ENCODE measurements around the gene ZNF132. TPM values are rescaled to one million over a fixed set of nuclear protein-coding genes. Genes with fewer than 3 reads are reported as not detected.

The ZNF132 gene
- total RNA-seq, 1 experiment from 2014 or later = not detected

- no peak for DNase-seq
- no peaks in the 10 kb centered on the region for H3K27me3 Mint-ChIP-seq (ENCODE audit: unreplicated experiment)
- H3K27ac Mint-ChIP-seq (ENCODE audit: unreplicated experiment) = peak overlapping the region; percentile 99
- H3K9me3 Mint-ChIP-seq (ENCODE audit: low read depth, unreplicated experiment) = no peaks in the 10 kb centered on the region
- H3K4me1 Mint-ChIP-seq (ENCODE audit: low read depth, unreplicated experiment) = peaks cover 44% of the 10 kb centered on the region
- no peak for TF ChIP-seq CTCF (IDR thresholded peaks at IDR 0.05; ENCODE audit: unreplicated experiment)
- H3K36me3 Mint-ChIP-seq (ENCODE audit: insufficient read depth, unreplicated experiment) = peaks cover 87% of the 10 kb centered on the region
- H3K4me3 Mint-ChIP-seq (ENCODE audit: low read depth, unreplicated experiment) = peak overlapping the region; percentile 93
- BruUV-seq (replicated peaks) = no TSS peak
- CTCF ChIA-PET = interaction anchor here (0.8 kb wide), 1 partner anchor 23 kb away, joined by 4 read pairs; the partner anchor contains the start of gene ZNF497
- intact Hi-C loops (cut with micrococcal nuclease; ENCODE audit: unreplicated experiment) = no loop called here
These were observed 54.6 kb downstream of the ZNF132 start for GRCh38 chr19:58385313-58385890.

GRCh38 chr19:58382997-58383603, 56.9 kb downstream of the ZNF132 start:
- TF ChIP-seq CTCF (IDR thresholded peaks at IDR 0.05; ENCODE audit: unreplicated experiment) = no peak
- no peak overlapping the region for H3K4me3 Mint-ChIP-seq (ENCODE audit: low read depth, unreplicated experiment)
- H3K9me3 Mint-ChIP-seq (ENCODE audit: low read depth, unreplicated experiment) = no peaks in the 10 kb centered on the region
- peaks cover 39% of the 10 kb centered on the region for H3K4me1 Mint-ChIP-seq (ENCODE audit: low read depth, unreplicated experiment)
- peaks cover 76% of the 10 kb centered on the region for H3K36me3 Mint-ChIP-seq (ENCODE audit: insufficient read depth, unreplicated experiment)
- no peak for DNase-seq
- CTCF ChIA-PET = no interaction called here
- intact Hi-C loops (cut with micrococcal nuclease; ENCODE audit: unreplicated experiment) = no loop called here
- BruUV-seq (replicated peaks) = no TSS peak
- H3K27ac Mint-ChIP-seq (ENCODE audit: unreplicated experiment) = no peak overlapping the region
- H3K27me3 Mint-ChIP-seq (ENCODE audit: unreplicated experiment) = no peaks in the 10 kb centered on the region

Small RNA genes lying within 50 kb of the gene (microRNA-seq; reads per million reads assigned to microRNA genes)
- gene MIR4754 = 1.4 reads per million

Other genes with a start within 250 kb of the ZNF132 start
- 65.3 and 68.5 TPM in 2 replicates for gene ZNF544, start 211.2 kb downstream of the ZNF132 start, total RNA-seq (2022)
- gene ZNF8, start 161.2 kb downstream of the ZNF132 start, total RNA-seq (2022) = 12.1 and 12.8 TPM in 2 replicates
- gene ERVK3-1, start 134.8 kb downstream of the ZNF132 start, total RNA-seq (2022) = 68.4 and 70.8 TPM in 2 replicates
- gene ZSCAN22, start 113.2 kb downstream of the ZNF132 start, total RNA-seq (2022) = 4.6 TPM in 2 replicates
- gene A1BG, start 86.7 kb downstream of the ZNF132 start, total RNA-seq (2022) = not detected in 2 replicates
- 2.4 and 3.1 TPM in 2 replicates for gene ZNF497, start 77.4 kb downstream of the ZNF132 start, total RNA-seq (2022)
- gene ZNF837, start 59.1 kb downstream of the ZNF132 start, total RNA-seq (2022) = 0.47 and 0.81 TPM in 2 replicates
- gene RPS5, start 52.9 kb downstream of the ZNF132 start, total RNA-seq (2022) = 971 and 1,079 TPM in 2 replicates
- gene RNF225, start 44.5 kb downstream of the ZNF132 start, total RNA-seq (2022) = 0.51 and 0.61 TPM in 2 replicates
- 21.8 and 23.4 TPM in 2 replicates for gene ZNF584, start 31.5 kb downstream of the ZNF132 start, total RNA-seq (2022)
- 12.0 and 13.7 TPM in 2 replicates for gene ZNF324B, start 11.5 kb upstream of the ZNF132 start, total RNA-seq (2022)
- 16.9 and 18.2 TPM in 2 replicates for gene ZNF324, start 26.9 kb upstream of the ZNF132 start, total RNA-seq (2022)
- gene ZNF446, start 36.2 kb upstream of the ZNF132 start, total RNA-seq (2022) = 12.7 and 13.9 TPM in 2 replicates
- 3.7 and 5.8 TPM in 2 replicates for gene SLC27A5, start 71.8 kb upstream of the ZNF132 start, total RNA-seq (2022)
- 17.7 and 19.6 TPM in 2 replicates for gene ZBTB45, start 79.7 kb upstream of the ZNF132 start, total RNA-seq (2022)
- gene TRIM28, start 103.9 kb upstream of the ZNF132 start, total RNA-seq (2022) = 558 and 582 TPM in 2 replicates
- gene CHMP2A, start 115.0 kb upstream of the ZNF132 start, total RNA-seq (2022) = 168 TPM in 2 replicates
- 123 and 131 TPM in 2 replicates for gene UBE2M, start 118.5 kb upstream of the ZNF132 start, total RNA-seq (2022)
- gene MZF1, start 133.2 kb upstream of the ZNF132 start, total RNA-seq (2022) = 31.8 and 33.5 TPM in 2 replicates